ENCODE results near the gene SUN2. TPM values are rescaled to one million over a fixed set of nuclear protein-coding genes. Genes with fewer than 3 reads are reported as not detected.

Gene SUN2
- total and polyA plus RNA-seq, 2 donors (not counting 1 experiment from before 2014, with no cell fraction given) = 224 to 305 TPM

DNA sequence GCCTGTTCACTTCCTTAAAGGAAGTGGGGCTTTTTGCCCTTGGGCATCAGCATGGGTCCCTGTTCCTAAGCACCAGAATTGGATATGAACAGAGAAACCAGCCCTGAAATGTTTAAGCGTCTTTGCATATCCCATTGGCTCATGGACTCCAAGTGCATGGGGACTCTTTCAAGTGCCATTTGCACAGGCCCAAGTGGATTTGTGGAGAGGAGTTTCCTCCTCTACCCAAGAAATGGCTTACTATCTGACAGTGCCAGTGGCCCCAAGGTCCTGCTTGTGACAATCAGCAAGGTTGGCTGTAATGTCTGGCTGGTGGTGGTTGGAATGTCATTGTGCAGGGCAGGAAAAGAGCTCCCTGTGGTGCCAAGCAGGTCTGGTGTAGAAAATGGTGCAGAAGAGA lies 70.0 kb downstream of the SUN2 start:
- Mint-ChIP-seq H3K9me3 (ENCODE audit: insufficient read depth) (no peaks in the 10 kb centered on the region), H3K4me1 (peaks cover 22% of the 10 kb centered on the region), H3K27ac (no peak overlapping the region), H3K27me3 (no peaks in the 10 kb centered on the region), H3K4me3 (no peak overlapping the region)
- Histone ChIP-seq H3K4me1 (ENCODE audit: control insufficient read depth in 2 of 2, insufficient read depth in 2 of 2, low read length in 2 of 2) (peaks cover 11 to 15% of the 10 kb centered on the region in 2 donors), H3K4me2 (replicated peaks; ENCODE audit: low read depth, low read length, poor library complexity, severe bottlenecking) (no peak overlapping the region), H3K4me3 (ENCODE audit: control extremely low read depth in 1 of 5, extremely low read depth in 1 of 5, insufficient read depth in 1 of 5, low read depth in 2 of 5, low read length in 4 of 5) (no peak overlapping the region), H3K9ac (ENCODE audit: low read length) (no peak overlapping the region), H3K36me3 (replicated peaks in 1 of 2; ENCODE audit: control extremely low read depth in 1 of 2, control insufficient read depth in 1 of 2, extremely low read depth in 1 of 2, insufficient read depth in 2 of 2, low read length in 1 of 2) (peaks cover 0 to 46% of the 10 kb centered on the region in 2 experiments), H3K79me2 (ENCODE audit: control insufficient read depth, insufficient read depth, low read length) (peaks cover 23% of the 10 kb centered on the region), H3K9me3 (ENCODE audit: control extremely low read depth in 1 of 3, control insufficient read depth in 2 of 3, insufficient read depth in 1 of 3, low read length in 2 of 3) (no peaks in the 10 kb centered on the region), H3K27ac (ENCODE audit: low read length in 2 of 2) (no peak overlapping the region), H4K20me1 (ENCODE audit: control insufficient read depth, insufficient read depth, low read length, poor library complexity, severe bottlenecking) (no peaks in the 10 kb centered on the region), H2AFZ (ENCODE audit: insufficient read depth, low read depth, low read length, poor library complexity, severe bottlenecking) (no peak overlapping the region), H3K27me3 (replicated peaks in 1 of 4; ENCODE audit: control extremely low read depth in 1 of 4, control insufficient read depth in 3 of 4, insufficient read depth in 4 of 4, low read length in 3 of 4) (no peaks in the 10 kb centered on the region)
- ChIA-PET POLR2A (no interaction called here), CTCF (interaction anchor here (0.6 kb wide), 1 partner anchor 540 kb away, joined by 3 read pairs; no protein-coding TSS in a partner anchor)
- intact Hi-C loops (cut with micrococcal nuclease) = no loop called here
- TF ChIP-seq, protein P1, sequence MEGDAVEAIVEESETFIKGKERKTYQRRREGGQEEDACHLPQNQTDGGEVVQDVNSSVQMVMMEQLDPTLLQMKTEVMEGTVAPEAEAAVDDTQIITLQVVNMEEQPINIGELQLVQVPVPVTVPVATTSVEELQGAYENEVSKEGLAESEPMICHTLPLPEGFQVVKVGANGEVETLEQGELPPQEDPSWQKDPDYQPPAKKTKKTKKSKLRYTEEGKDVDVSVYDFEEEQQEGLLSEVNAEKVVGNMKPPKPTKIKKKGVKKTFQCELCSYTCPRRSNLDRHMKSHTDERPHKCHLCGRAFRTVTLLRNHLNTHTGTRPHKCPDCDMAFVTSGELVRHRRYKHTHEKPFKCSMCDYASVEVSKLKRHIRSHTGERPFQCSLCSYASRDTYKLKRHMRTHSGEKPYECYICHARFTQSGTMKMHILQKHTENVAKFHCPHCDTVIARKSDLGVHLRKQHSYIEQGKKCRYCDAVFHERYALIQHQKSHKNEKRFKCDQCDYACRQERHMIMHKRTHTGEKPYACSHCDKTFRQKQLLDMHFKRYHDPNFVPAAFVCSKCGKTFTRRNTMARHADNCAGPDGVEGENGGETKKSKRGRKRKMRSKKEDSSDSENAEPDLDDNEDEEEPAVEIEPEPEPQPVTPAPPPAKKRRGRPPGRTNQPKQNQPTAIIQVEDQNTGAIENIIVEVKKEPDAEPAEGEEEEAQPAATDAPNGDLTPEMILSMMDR (IDR thresholded peaks at IDR 0.05) = no peak
- no peak for TF ChIP-seq EZH2 (IDR thresholded peaks at IDR 0.05; ENCODE audit: borderline replicate concordance, insufficient read depth, low read depth, low read length, poor library complexity, severe bottlenecking)
- WGBS (ENCODE audit: insufficient coverage) = 100% methylated on average over 1 of the region's 1 CpG
- ATAC-seq (ENCODE audit: low read depth) (no peak), DNase-seq (no peak)

- no peak overlapping the region for H3K27ac ChIP-seq (ENCODE audit: low read length in 2 of 2)
- H3K4me1 ChIP-seq (ENCODE audit: control insufficient read depth in 2 of 2, insufficient read depth in 2 of 2, low read length in 2 of 2) = peaks cover 11 to 15% of the 10 kb centered on the region in 2 donors
- H3K9me3 ChIP-seq (ENCODE audit: control extremely low read depth in 1 of 3, control insufficient read depth in 2 of 3, insufficient read depth in 1 of 3, low read length in 2 of 3) = no peaks in the 10 kb centered on the region
- ChIA-PET CTCF (no interaction called here), POLR2A (no interaction called here)
- no peak for DNase-seq
- H3K79me2 ChIP-seq (ENCODE audit: control insufficient read depth, insufficient read depth, low read length) = peaks cover 23% of the 10 kb centered on the region
- intact Hi-C loops (cut with micrococcal nuclease) = loop anchor here (5.0 kb wide), 2 partner anchors 187 to 712 kb away; partner anchors contain the start of genes CBX6 and TAB1
- Mint-ChIP-seq H3K4me1 (peaks cover 22% of the 10 kb centered on the region), H3K4me3 (no peak overlapping the region), H3K27me3 (no peaks in the 10 kb centered on the region), H3K9me3 (ENCODE audit: insufficient read depth) (no peaks in the 10 kb centered on the region), H3K27ac (no peak overlapping the region)
- ATAC-seq (ENCODE audit: low read depth) = no peak
- H3K4me3 ChIP-seq (ENCODE audit: control extremely low read depth in 1 of 5, extremely low read depth in 1 of 5, insufficient read depth in 1 of 5, low read depth in 2 of 5, low read length in 4 of 5) = no peak overlapping the region
- no peak for TF ChIP-seq EZH2 (IDR thresholded peaks at IDR 0.05; ENCODE audit: borderline replicate concordance, insufficient read depth, low read depth, low read length, poor library complexity, severe bottlenecking)
- TF ChIP-seq, protein P1 (IDR thresholded peaks at IDR 0.05) = no peak
- peaks cover 0 to 46% of the 10 kb centered on the region in 2 experiments for H3K36me3 ChIP-seq (replicated peaks in 1 of 2; ENCODE audit: control extremely low read depth in 1 of 2, control insufficient read depth in 1 of 2, extremely low read depth in 1 of 2, insufficient read depth in 2 of 2, low read length in 1 of 2)
- 93% methylated on average over 3 of the region's 9 CpGs for WGBS (ENCODE audit: insufficient coverage)
- H3K27me3 ChIP-seq (replicated peaks in 1 of 4; ENCODE audit: control extremely low read depth in 1 of 4, control insufficient read depth in 3 of 4, insufficient read depth in 4 of 4, low read length in 3 of 4) = no peaks in the 10 kb centered on the region
- no peak overlapping the region for H2AFZ ChIP-seq (ENCODE audit: insufficient read depth, low read depth, low read length, poor library complexity, severe bottlenecking)
- H3K9ac ChIP-seq (ENCODE audit: low read length) = no peak overlapping the region
- no peaks in the 10 kb centered on the region for H4K20me1 ChIP-seq (ENCODE audit: control insufficient read depth, insufficient read depth, low read length, poor library complexity, severe bottlenecking)
- no peak overlapping the region for H3K4me2 ChIP-seq (replicated peaks; ENCODE audit: low read depth, low read length, poor library complexity, severe bottlenecking)
Measured at GRCh38 chr22:38684895-38685294, 70.9 kb downstream of the SUN2 start.

Small RNA genes within 50 kb of the gene (small RNA-seq; reads per million reads assigned to genes)
- not detected for gene AL021707.8 (ENCODE audit: insufficient read length, low read depth, low replicate concordance)

Other genes starting within 250 kb of the SUN2 start
- gene DDX17, start 249.7 kb downstream of the SUN2 start, total RNA-seq = 936 and 967 TPM in 2 replicates
- gene DDX17, start 249.7 kb downstream of the SUN2 start, polyA plus RNA-seq = 754 and 1,009 TPM in 2 replicates
- 0.22 and 0.64 TPM in 2 replicates for gene DMC1, start 185.8 kb downstream of the SUN2 start, total RNA-seq
- gene DMC1, start 185.8 kb downstream of the SUN2 start, polyA plus RNA-seq = not detected in 2 replicates
- 0.57 and 1.1 TPM in 2 replicates for gene FAM227A, start 99.6 kb downstream of the SUN2 start, total RNA-seq
- 0.04 and 0.07 TPM in 2 replicates for gene FAM227A, start 99.6 kb downstream of the SUN2 start, polyA plus RNA-seq
- gene CBY1, start 99.4 kb downstream of the SUN2 start, total RNA-seq = 20.7 and 21.7 TPM in 2 replicates
- 6.0 and 7.5 TPM in 2 replicates for gene CBY1, start 99.4 kb downstream of the SUN2 start, polyA plus RNA-seq
- gene TOMM22, start 74.0 kb downstream of the SUN2 start, total RNA-seq = 47.6 and 48.2 TPM in 2 replicates
- gene TOMM22, start 74.0 kb downstream of the SUN2 start, polyA plus RNA-seq = 21.5 and 26.6 TPM in 2 replicates
- gene JOSD1, start 55.1 kb downstream of the SUN2 start, total RNA-seq = 88.2 and 94.8 TPM in 2 replicates
- 78.7 and 144 TPM in 2 replicates for gene JOSD1, start 55.1 kb downstream of the SUN2 start, polyA plus RNA-seq
- gene GTPBP1, start 50.1 kb downstream of the SUN2 start, total RNA-seq = 174 and 175 TPM in 2 replicates
- gene GTPBP1, start 50.1 kb downstream of the SUN2 start, polyA plus RNA-seq = 77.8 and 105 TPM in 2 replicates
- gene DNAL4, start 38.1 kb upstream of the SUN2 start, total RNA-seq = 9.0 and 10.3 TPM in 2 replicates
- 9.0 and 9.9 TPM in 2 replicates for gene DNAL4, start 38.1 kb upstream of the SUN2 start, polyA plus RNA-seq
- gene NPTXR, start 88.0 kb upstream of the SUN2 start, total RNA-seq = 0.68 and 0.71 TPM in 2 replicates
- gene NPTXR, start 88.0 kb upstream of the SUN2 start, polyA plus RNA-seq = 0.16 and 0.17 TPM in 2 replicates
- 55.1 and 57.6 TPM in 2 replicates for gene CBX6, start 116.2 kb upstream of the SUN2 start, total RNA-seq
- gene CBX6, start 116.2 kb upstream of the SUN2 start, polyA plus RNA-seq = 14.9 and 15.2 TPM in 2 replicates
- gene APOBEC3A, start 201.6 kb upstream of the SUN2 start, total RNA-seq = not detected in 2 replicates
- 1.1 and 2.8 TPM in 2 replicates for gene APOBEC3A, start 201.6 kb upstream of the SUN2 start, polyA plus RNA-seq
- gene APOBEC3B, start 226.3 kb upstream of the SUN2 start, total RNA-seq = 7.9 and 9.8 TPM in 2 replicates
- gene APOBEC3B, start 226.3 kb upstream of the SUN2 start, polyA plus RNA-seq = 1.5 and 2.4 TPM in 2 replicates

All from B cell (primary cell).